T-cell (primary cell): ENCODE measurements around the gene ZNF335. TPM values are rescaled to one million over a fixed set of nuclear protein-coding genes. Genes with fewer than 3 reads are reported as not detected.

ENCODE experiments used
- ATAC-seq, 4 experiments: fragments of 200-7000 bp in 3 of 4; fragments of 150-1000 bp in 1 of 4; cut with Tn5 transposase; replicated peaks in 1 of 4; 1 replicate in 3 of 4; 2 replicates in 1 of 4; pipeline ENCODE4 v1.10.0; 2021; ENCODE audit warnings: moderate library complexity in 3 of 4, mild to moderate bottlenecking in 2 of 4, moderate number of reproducible peaks in 1 of 4
- CTCF ChIA-PET, 2 donors: fragments of 300-600 bp; sonication (Branson Sonifier 250); formaldehyde crosslinking; loops; one replicate each; lab custom pipeline; 2022; ENCODE audit warnings: antibody characterized with exemption in 2 of 2; lab: Charles Lee
- POLR2A ChIA-PET, 2 donors: fragments of 300-600 bp; sonication (Branson Sonifier 250); formaldehyde crosslinking; loops; one replicate each; lab custom pipeline; 2022; ENCODE audit warnings: antibody characterized with exemption in 2 of 2; lab: Charles Lee
- DNase-seq, 35 experiments: peaks; one replicate each; pipeline versions ENCODE4 v3.0.0 to v3.0.0-alpha.2; 2013 to 2023
- H3K27ac ChIP-seq: one replicate; pipeline ENCODE4 v1.5.1; 2013; ENCODE audit warnings: low read length
- H3K27me3 ChIP-seq, 2 experiments: replicated peaks in 1 of 2; 1 replicate in 1 of 2; 2 replicates in 1 of 2; pipeline versions ENCODE4 v1.6.1 to v1.7.0; 2013; ENCODE audit warnings: low read length in 1 of 2, mixed read lengths in 1 of 2; ENCODE audit not compliant: control insufficient read depth in 2 of 2, insufficient read depth in 2 of 2; ENCODE audit errors: extremely low read depth in 1 of 2
- H3K36me3 ChIP-seq, 2 donors: 1 replicate in 1 of 2; 2 replicates in 1 of 2; pipeline versions ENCODE4 v1.6.1 to v1.7.0; 2013; ENCODE audit warnings: low read length in 1 of 2; ENCODE audit not compliant: control insufficient read depth in 2 of 2, insufficient read depth in 1 of 2; ENCODE audit errors: extremely low read depth in 1 of 2
- H3K4me1 ChIP-seq, 2 experiments: 1 replicate in 1 of 2; 2 replicates in 1 of 2; pipeline versions ENCODE4 v1.6.1 to v1.7.0; 2013; ENCODE audit warnings: low read length in 2 of 2, mixed read lengths in 1 of 2; ENCODE audit not compliant: insufficient read depth in 2 of 2, control insufficient read depth in 1 of 2; ENCODE audit errors: extremely low read depth in 1 of 2
- H3K4me3 ChIP-seq, 2 donors: 1 replicate in 1 of 2; 2 replicates in 1 of 2; pipeline versions ENCODE4 v1.5.1 to v1.7.0; 2013; ENCODE audit warnings: mild to moderate bottlenecking in 2 of 2, low read length in 1 of 2, moderate library complexity in 1 of 2; ENCODE audit not compliant: control insufficient read depth in 1 of 2; ENCODE audit errors: extremely low read depth in 1 of 2
- H3K9me3 ChIP-seq: 2 replicates; pipeline ENCODE4 v1.7.0; 2013
- H3K27ac Mint-ChIP-seq, 2 donors: one replicate each; pipeline ENCODE4 v1.8.0; 2020 to 2021; ENCODE audit warnings: mild to moderate bottlenecking in 2 of 2, mixed read lengths in 2 of 2
- H3K27me3 Mint-ChIP-seq, 2 donors: one replicate each; pipeline ENCODE4 v1.8.0; 2021 to 2022; ENCODE audit warnings: mixed read lengths in 2 of 2
- H3K36me3 Mint-ChIP-seq: one replicate; pipeline ENCODE4 v1.8.0; 2021; ENCODE audit warnings: mixed read lengths
- H3K4me1 Mint-ChIP-seq, 3 donors: one replicate each; pipeline ENCODE4 v1.8.0; 2020 to 2022; ENCODE audit warnings: mixed read lengths in 3 of 3, mild to moderate bottlenecking in 1 of 3
- H3K4me3 Mint-ChIP-seq, 3 donors: one replicate each; pipeline ENCODE4 v1.8.0; 2020 to 2022; ENCODE audit warnings: mild to moderate bottlenecking in 3 of 3, mixed read lengths in 3 of 3, moderate library complexity in 3 of 3
- H3K9me3 Mint-ChIP-seq, 3 donors: one replicate each; pipeline ENCODE4 v1.8.0; 2020 to 2022; ENCODE audit warnings: mixed read lengths in 3 of 3
- WGBS: methylation state at CpG from one replicate; pipeline ENCODE4 v1.1.5; 2013; ENCODE audit warnings: missing lambda C conversion rate; ENCODE audit not compliant: insufficient coverage; 5-methylcytosine and 5-hydroxymethylcytosine counted together
- total RNA-seq, 35 experiments: library from RNA in 6 of 35; stranded (reverse) in 6 of 35; fragments of 120-200 nt in 1 of 35; gene quantifications; one replicate each; pipeline versions ENCODE4 v1.2.1 to v1.2.4 and lab custom pipeline; 2013 to 2026

ZNF335 gene
- total RNA-seq, 5 donors from 2014 or later (not counting 1 experiment from before 2014, with no cell fraction given), result 58.6 to 106 (median 68.3) TPM

DNA sequence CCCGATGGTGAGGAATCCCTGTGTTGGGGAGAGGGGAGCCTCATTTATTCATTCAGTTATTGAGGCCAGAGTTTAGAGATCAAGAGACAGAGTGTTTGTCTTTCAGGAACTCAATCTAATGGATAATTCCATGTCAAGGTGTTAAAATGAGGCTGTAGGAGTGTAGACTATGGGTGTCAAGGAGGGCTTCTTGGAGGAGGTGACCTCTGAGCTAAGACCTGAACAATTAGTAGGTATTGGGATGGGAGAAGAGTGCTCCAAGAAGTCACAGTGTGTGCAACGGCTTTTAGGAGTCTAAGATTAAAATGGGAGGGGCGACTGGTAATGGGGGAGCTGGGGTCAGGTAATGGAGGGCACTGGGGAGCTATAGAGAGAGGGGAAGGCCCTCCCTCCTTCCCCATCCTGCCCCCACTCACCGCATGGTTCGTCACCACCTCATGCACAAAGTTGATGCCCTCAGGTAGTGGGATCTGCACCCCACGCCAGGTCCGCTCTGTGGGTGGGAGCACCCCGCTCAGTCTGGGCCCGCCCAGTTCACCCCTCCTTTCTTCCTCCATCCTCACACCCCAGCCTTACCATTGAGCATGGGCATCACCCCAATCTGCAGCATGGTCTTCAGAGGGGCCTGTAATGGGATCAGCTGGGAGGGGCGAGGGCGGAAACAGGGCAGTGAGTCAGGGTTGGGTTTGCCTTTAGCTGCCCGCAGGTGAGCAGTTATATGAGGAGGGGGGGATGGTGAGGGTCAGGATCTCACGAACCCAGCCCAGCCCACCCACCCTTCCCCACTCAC is 72.8 kb downstream of the ZNF335 start:
- Histone ChIP-seq H3K27ac (no peak overlapping the region), H3K4me3 (no peak overlapping the region), H3K27me3 (no peaks in the 10 kb centered on the region), H3K36me3 (peaks cover 15 to 34% of the 10 kb centered on the region in 2 donors), H3K4me1 (no peaks in the 10 kb centered on the region), H3K9me3 (no peaks in the 10 kb centered on the region)
- peaks cover 0 to 2% (median 0%) of the 10 kb centered on the region in 3 donors for H3K4me1 Mint-ChIP-seq
- no peak overlapping the region for H3K4me3 Mint-ChIP-seq
- H3K9me3 Mint-ChIP-seq, result no peaks in the 10 kb centered on the region
- WGBS, result 100% methylated on average over 3 of the region's 13 CpGs
- peak in 1 of 4 experiments; percentile 24 for ATAC-seq
- H3K36me3 Mint-ChIP-seq, result peaks cover 11% of the 10 kb centered on the region
- no peak for DNase-seq
- H3K27me3 Mint-ChIP-seq, result no peaks in the 10 kb centered on the region
- H3K27ac Mint-ChIP-seq, result no peak overlapping the region
- ChIA-PET POLR2A (no interaction called here), CTCF (no interaction called here)

Other genes starting within 250 kb of the ZNF335 start
- gene SPINT4, start 249.9 kb downstream of the ZNF335 start, total RNA-seq, result not detected
- gene WFDC3, start 180.3 kb downstream of the ZNF335 start, total RNA-seq, result not detected
- gene DNTTIP1, start 180.2 kb downstream of the ZNF335 start, total RNA-seq, result 10 to 100 TPM; 14.7 to 25.3 (median 20.5) TPM
- gene UBE2C, start 159.6 kb downstream of the ZNF335 start, total RNA-seq, result 1 to 10 TPM in 3 of 5 donors, under 1 TPM in 2; 0.44 to 2.4 (median 1.2) TPM
- gene TNNC2, start 144.9 kb downstream of the ZNF335 start, total RNA-seq, result 1 to 10 TPM in 1 of 5 donors, under 1 TPM in 3, not detected in 1; 0.41 to 1.3 (median 0.70) TPM
- gene SNX21, start 138.4 kb downstream of the ZNF335 start, total RNA-seq, result 1 to 10 TPM; 1.1 to 3.5 (median 2.1) TPM
- 10 to 100 TPM; 20.4 to 33.9 (median 32.0) TPM for gene ACOT8, start 114.8 kb downstream of the ZNF335 start, total RNA-seq
- 1 to 10 TPM; 1.4 to 7.5 (median 5.6) TPM for gene ZSWIM3, start 114.6 kb downstream of the ZNF335 start, total RNA-seq
- gene ZSWIM1, start 91.0 kb downstream of the ZNF335 start, total RNA-seq, result 10 to 100 TPM in 3 of 5 donors, 1 to 10 TPM in 2; 8.3 to 17.2 (median 14.6) TPM
- 1 to 10 TPM in 4 of 5 donors, under 1 TPM in 1; 0.68 to 4.6 (median 3.6) TPM for gene SPATA25, start 84.6 kb downstream of the ZNF335 start, total RNA-seq
- gene NEURL2, start 81.0 kb downstream of the ZNF335 start, total RNA-seq, result 1 to 10 TPM; 3.1 to 6.9 (median 6.1) TPM
- 100 to 1,000 TPM in 1 of 5 donors, 10 to 100 TPM in 4; 55.5 to 101 (median 85.1) TPM for gene CTSA, start 80.9 kb downstream of the ZNF335 start, total RNA-seq
- gene PLTP, start 60.0 kb downstream of the ZNF335 start, total RNA-seq, result 1 to 10 TPM in 3 of 5 donors, under 1 TPM in 1, not detected in 1; 0.35 to 1.7 (median 1.4) TPM
- 10 to 100 TPM; 74.4 to 78.7 (median 74.6) TPM for gene PCIF1, start 37.5 kb downstream of the ZNF335 start, total RNA-seq
- 1 to 10 TPM in 2 of 5 donors, under 1 TPM in 3; 0.15 to 3.4 (median 0.47) TPM for gene MMP9, start 36.7 kb upstream of the ZNF335 start, total RNA-seq
- under 1 TPM in 1 of 5 donors, not detected in 4; 0.05 TPM for gene SLC12A5, start 57.0 kb upstream of the ZNF335 start, total RNA-seq
- 10 to 100 TPM; 21.0 to 43.1 (median 39.7) TPM for gene NCOA5, start 117.8 kb upstream of the ZNF335 start, total RNA-seq
- gene CD40, start 146.1 kb upstream of the ZNF335 start, total RNA-seq, result 1 to 10 TPM; 1.5 to 9.6 (median 5.9) TPM